HEK293 (cell line): ENCODE data around the gene SORCS3.

Source experiments
- CTCF ChIA-PET: fragments of 350-600 bp; formaldehyde crosslinking; extraction: SDS; loops from one replicate; lab custom pipeline; 2021; ENCODE audit warnings: antibody characterized with exemption; lab: Yijun Ruan, JAX
- POLR2A ChIA-PET: fragments of 300-600 bp; formaldehyde crosslinking; extraction: SDS; loops from one replicate; lab custom pipeline; 2020; ENCODE audit warnings: antibody characterized with exemption, inconsistent platforms; lab: Yijun Ruan, JAX
- H3K27ac ChIP-seq: fragments of 200-500 bp; sonication (Bioruptor generic); 2 replicates; pipeline ENCODE4 v1.5.1; 2014; ENCODE audit warnings: low read depth, low read length, control low read depth, inconsistent platforms; ENCODE audit errors: extremely low read depth
- H3K36me3 ChIP-seq, 2 experiments: fragments of 200-500 bp in 1 of 2; sonication (Bioruptor generic) in 1 of 2; 1 replicate in 1 of 2; 2 replicates in 1 of 2; pipeline ENCODE4 v1.5.1; 2014 to 2017; ENCODE audit warnings: inconsistent platforms in 2 of 2, low read length in 2 of 2; ENCODE audit not compliant: control insufficient read depth in 2 of 2, insufficient read depth in 1 of 2
- H3K4me1 ChIP-seq: fragments of 200-500 bp; sonication (Bioruptor generic); 2 replicates; pipeline ENCODE4 v1.5.1; 2014; ENCODE audit warnings: mild to moderate bottlenecking, low read length, inconsistent platforms; ENCODE audit not compliant: control insufficient read depth, insufficient read depth
- H3K4me3 ChIP-seq: 2 replicates; pipeline ENCODE4 v1.5.1; 2011; ENCODE audit warnings: low read depth, mild to moderate bottlenecking, control low read depth, low read length, moderate library complexity
- H3K9me3 ChIP-seq: fragments of 200-500 bp; sonication (Bioruptor generic); 2 replicates; pipeline ENCODE4 v1.5.1; 2014; ENCODE audit warnings: low read depth, low read length, inconsistent platforms; ENCODE audit not compliant: control insufficient read depth, insufficient read depth
- AEBP2 ChIP-seq: fragments of 450-650 bp; formaldehyde crosslinking; IDR thresholded peaks from 2 replicates; pipeline ENCODE4 v1.5.1; 2016; ENCODE audit warnings: missing biosample characterization, missing genetic modification characterization, borderline replicate concordance
- KLF16 ChIP-seq: fragments of 450-650 bp; formaldehyde crosslinking; IDR thresholded peaks from 2 replicates; pipeline ENCODE4 v1.5.1; 2017; ENCODE audit warnings: missing biosample characterization, missing genetic modification characterization
- OSR2 ChIP-seq: fragments of 450-650 bp; formaldehyde crosslinking; IDR thresholded peaks from 2 replicates; pipeline ENCODE4 v1.5.1; 2016; ENCODE audit warnings: missing biosample characterization, missing genetic modification characterization
- PRDM1 ChIP-seq: fragments of 450-650 bp; formaldehyde crosslinking; IDR thresholded peaks from 2 replicates; pipeline ENCODE4; 2016; ENCODE audit warnings: missing biosample characterization, missing genetic modification characterization
- RBAK ChIP-seq: fragments of 450-650 bp; formaldehyde crosslinking; IDR thresholded peaks from 2 replicates; pipeline ENCODE4 v1.5.1; 2016; ENCODE audit warnings: missing biosample characterization, missing genetic modification characterization
- REST ChIP-seq: fragments of 450-650 bp; formaldehyde crosslinking; IDR thresholded peaks from 2 replicates; pipeline ENCODE4 v1.5.1; 2016; ENCODE audit warnings: missing biosample characterization, missing genetic modification characterization
- ZBTB44 ChIP-seq: fragments of 450-650 bp; IDR thresholded peaks from 2 replicates; pipeline ENCODE4 v1.5.1; 2018; ENCODE audit warnings: missing biosample characterization, mild to moderate bottlenecking, missing genetic modification characterization
- ZNF146 ChIP-seq: fragments of 450-650 bp; formaldehyde crosslinking; IDR thresholded peaks from 2 replicates; pipeline ENCODE4 v1.5.1; 2016; ENCODE audit warnings: missing biosample characterization, missing genetic modification characterization
- ZNF157 ChIP-seq: fragments of 450-650 bp; formaldehyde crosslinking; IDR thresholded peaks from 2 replicates; pipeline ENCODE4 v1.5.1; 2016; ENCODE audit warnings: missing biosample characterization, missing genetic modification characterization
- ZNF211 ChIP-seq: fragments of 450-650 bp; formaldehyde crosslinking; IDR thresholded peaks from 2 replicates; pipeline ENCODE4 v1.5.1; 2016; ENCODE audit warnings: low read depth, missing biosample characterization, missing genetic modification characterization
- ZNF266 ChIP-seq: fragments of 450-650 bp; formaldehyde crosslinking; IDR thresholded peaks from 2 replicates; pipeline ENCODE4 v1.5.1; 2016; ENCODE audit warnings: missing biosample characterization, missing genetic modification characterization, low read depth
- ZNF274 ChIP-seq, 2 experiments: fragments of 200-500 bp in 1 of 2; fragments of 450-650 bp in 1 of 2; sonication (Bioruptor generic) in 1 of 2; formaldehyde crosslinking in 1 of 2; IDR thresholded peaks; 2 replicates each; pipeline versions ENCODE4 v1.5.1 to v1.6.1; 2014 to 2016; ENCODE audit warnings: borderline replicate concordance in 1 of 2, inconsistent platforms in 1 of 2, low read length in 1 of 2, missing biosample characterization in 1 of 2, missing genetic modification characterization in 1 of 2
- ZNF335 ChIP-seq: fragments of 450-650 bp; formaldehyde crosslinking; conservative IDR thresholded peaks from 2 replicates; pipeline ENCODE4 v1.5.1; 2016; ENCODE audit warnings: missing biosample characterization, missing genetic modification characterization
- ZNF37A ChIP-seq: fragments of 450-650 bp; IDR thresholded peaks from 2 replicates; pipeline ENCODE4 v1.5.1; 2018; ENCODE audit warnings: missing biosample characterization, missing genetic modification characterization
- ZNF449 ChIP-seq: fragments of 450-650 bp; formaldehyde crosslinking; IDR thresholded peaks from 2 replicates; pipeline ENCODE4 v1.5.1; 2017; ENCODE audit warnings: missing biosample characterization, mild to moderate bottlenecking, missing genetic modification characterization, moderate library complexity
- ZNF48 ChIP-seq: fragments of 450-650 bp; formaldehyde crosslinking; IDR thresholded peaks from 2 replicates; pipeline ENCODE4 v1.5.1; 2016; ENCODE audit warnings: missing biosample characterization, missing genetic modification characterization
- ZNF488 ChIP-seq: fragments of 450-650 bp; formaldehyde crosslinking; IDR thresholded peaks from 2 replicates; pipeline ENCODE4 v1.5.1; 2016; ENCODE audit warnings: missing biosample characterization, missing genetic modification characterization
- ZNF514 ChIP-seq: fragments of 450-650 bp; formaldehyde crosslinking; IDR thresholded peaks from 2 replicates; pipeline ENCODE4 v1.5.1; 2016; ENCODE audit warnings: missing biosample characterization, missing genetic modification characterization
- ZNF529 ChIP-seq: fragments of 450-650 bp; formaldehyde crosslinking; IDR thresholded peaks from 2 replicates; pipeline ENCODE4 v1.5.1; 2017; ENCODE audit warnings: missing genetic modification characterization, missing biosample characterization; ENCODE audit not compliant: insufficient replicate concordance
- ZNF596 ChIP-seq: fragments of 450-650 bp; IDR thresholded peaks from 2 replicates; pipeline ENCODE4 v1.5.0; 2018; ENCODE audit warnings: missing biosample characterization, mild to moderate bottlenecking, missing genetic modification characterization, moderate library complexity
- ZNF785 ChIP-seq: fragments of 450-650 bp; formaldehyde crosslinking; IDR thresholded peaks from 2 replicates; pipeline ENCODE4 v1.5.1; 2016; ENCODE audit warnings: missing biosample characterization, missing genetic modification characterization

Gene SORCS3

GRCh38 chr10:104650072-104650471 is 9.0 kb downstream of the SORCS3 start:
- Histone ChIP-seq H3K4me1 (no peaks in the 10 kb centered on the region), H3K4me3 (no peak overlapping the region), H3K27ac (no peak overlapping the region), H3K9me3 (no peaks in the 10 kb centered on the region), H3K36me3 (no peaks in the 10 kb centered on the region)
- CTCF ChIA-PET = interaction anchor here (0.6 to 1.3 kb wide), 2 partner anchors 11 to 1040 kb away, joined by 3 to 5 read pairs; no protein-coding TSS in a partner anchor
- no peak for TF ChIP-seq ZNF488 (tag by site-specific recombination)
- POLR2A ChIA-PET = no interaction called here

- ChIA-PET CTCF (interaction anchor here (0.7 kb wide), 1 partner anchor 875 kb away, joined by 3 read pairs; no protein-coding TSS in a partner anchor), POLR2A (no interaction called here)
- no peaks in the 10 kb centered on the region for H3K4me1 ChIP-seq
- H3K9me3 ChIP-seq = no peaks in the 10 kb centered on the region
- no peaks in the 10 kb centered on the region for H3K36me3 ChIP-seq
- no peak overlapping the region for H3K4me3 ChIP-seq
- no peak overlapping the region for H3K27ac ChIP-seq
- TF ChIP-seq OSR2 (tag by site-specific recombination) (no peak), ZNF157 (no peak), KLF16 (tag by site-specific recombination) (no peak), ZNF596 (tag by site-specific recombination) (no peak), ZNF529 (tag by site-specific recombination) (no peak), ZNF211 (tag by site-specific recombination) (no peak), ZNF37A (tag by site-specific recombination) (no peak), PRDM1 (no peak), ZNF449 (tag by site-specific recombination) (no peak)
Observed at GRCh38 chr10:104650635-104651331, 9.7 kb downstream of the SORCS3 start.

GRCh38 chr10:104657036-104657435 is 15.9 kb downstream of the SORCS3 start:
- ChIA-PET POLR2A (no interaction called here), CTCF (interaction anchor here (1.0 kb wide), 1 partner anchor 269 kb away, joined by 5 read pairs; no protein-coding TSS in a partner anchor)

More at GRCh38 chr10:104657036-104657435, 15.9 kb downstream of the SORCS3 start:
- TF ChIP-seq ZNF514 (tag by site-specific recombination) (no peak), REST (tag by site-specific recombination) (no peak), AEBP2 (tag by site-specific recombination) (no peak), ZNF146 (tag by site-specific recombination) (no peak), RBAK (tag by site-specific recombination) (no peak), ZNF266 (no peak), ZBTB44 (tag by site-specific recombination) (no peak), ZNF335 (no peak), ZNF274 (IDR thresholded peaks at IDR 0.05; ENCODE audit: low read length) (no peak), ZNF274 (tag by site-specific recombination; IDR thresholded peaks at IDR 0.05; ENCODE audit: borderline replicate concordance) (no peak), ZNF785 (tag by site-specific recombination) (no peak), ZNF48 (tag by site-specific recombination) (no peak)
- Histone ChIP-seq H3K9me3 (no peaks in the 10 kb centered on the region), H3K4me3 (no peak overlapping the region), H3K4me1 (no peaks in the 10 kb centered on the region), H3K27ac (no peak overlapping the region), H3K36me3 (no peaks in the 10 kb centered on the region)
